Mesenchymal stem cell (in vitro differentiated cells and primary cell): ENCODE measurements around the gene TRDN.

Experiments
- DNase-seq: peaks from one replicate; pipeline ENCODE4 v3.0.0-alpha.2; 2013
- H2AFZ ChIP-seq: one replicate; pipeline ENCODE4 v1.6.1; 2013; ENCODE audit warnings: low read depth, mild to moderate bottlenecking, control low read depth, inconsistent platforms, low read length, moderate library complexity
- H2AK5ac ChIP-seq: 2 replicates; pipeline ENCODE4 v1.6.1; 2013; ENCODE audit warnings: low read length, moderate library complexity, mild to moderate bottlenecking, inconsistent platforms; ENCODE audit not compliant: severe bottlenecking
- H2BK120ac ChIP-seq: one replicate; pipeline ENCODE4 v1.6.1; 2013; ENCODE audit warnings: low read depth, mild to moderate bottlenecking, inconsistent platforms, low read length, moderate library complexity
- H2BK12ac ChIP-seq, 2 experiments: one replicate each; pipeline ENCODE4 v1.6.1; 2013; ENCODE audit warnings: inconsistent platforms in 2 of 2, low read length in 2 of 2, mild to moderate bottlenecking in 2 of 2, moderate library complexity in 2 of 2, control low read depth in 1 of 2
- H2BK15ac ChIP-seq: one replicate; pipeline ENCODE4 v1.6.1; 2013; ENCODE audit warnings: mild to moderate bottlenecking, low read depth, inconsistent platforms; ENCODE audit not compliant: poor library complexity, severe bottlenecking
- H2BK5ac ChIP-seq: 2 replicates; pipeline ENCODE4 v1.6.1; 2013; ENCODE audit warnings: low read depth, mild to moderate bottlenecking, low read length, control low read depth, inconsistent platforms; ENCODE audit not compliant: poor library complexity, severe bottlenecking
- H3K14ac ChIP-seq, 2 experiments: one replicate each; pipeline ENCODE4 v1.6.1; 2013; ENCODE audit warnings: inconsistent platforms in 2 of 2, low read length in 2 of 2, control low read depth in 1 of 2, mild to moderate bottlenecking in 1 of 2, moderate library complexity in 1 of 2
- H3K18ac ChIP-seq, 2 experiments: one replicate each; pipeline ENCODE4 v1.6.1; 2013; ENCODE audit warnings: inconsistent platforms in 2 of 2, low read length in 2 of 2, control low read depth in 1 of 2, low read depth in 1 of 2, mild to moderate bottlenecking in 1 of 2
- H3K23ac ChIP-seq, 2 experiments: one replicate each; pipeline ENCODE4 v1.6.1; 2013; ENCODE audit warnings: inconsistent platforms in 2 of 2, low read length in 2 of 2, mild to moderate bottlenecking in 2 of 2, moderate library complexity in 2 of 2, control low read depth in 1 of 2
- H3K27ac ChIP-seq: 2 replicates; pipeline ENCODE4 v1.5.1; 2013; ENCODE audit warnings: mild to moderate bottlenecking, moderate library complexity, low read length, control low read depth, inconsistent platforms; ENCODE audit not compliant: poor library complexity, severe bottlenecking
- H3K27me3 ChIP-seq, 2 experiments: 2 replicates each; pipeline versions ENCODE4 v1.6.1 to v1.7.0; 2013; ENCODE audit warnings: low read length in 2 of 2, mild to moderate bottlenecking in 2 of 2, moderate library complexity in 2 of 2, control low read depth in 1 of 2, inconsistent platforms in 1 of 2; ENCODE audit not compliant: control insufficient read depth in 1 of 2, insufficient read depth in 1 of 2
- H3K36me3 ChIP-seq, 2 experiments: 2 replicates each; pipeline versions ENCODE4 v1.6.1 to v1.7.0; 2013; ENCODE audit warnings: low read length in 2 of 2, control low read depth in 1 of 2, inconsistent platforms in 1 of 2, low read depth in 1 of 2, mild to moderate bottlenecking in 1 of 2; ENCODE audit not compliant: insufficient read depth in 2 of 2, control insufficient read depth in 1 of 2
- H3K4ac ChIP-seq, 2 experiments: one replicate each; pipeline ENCODE4 v1.6.1; 2013; ENCODE audit warnings: inconsistent platforms in 2 of 2, low read length in 2 of 2, mild to moderate bottlenecking in 2 of 2, moderate library complexity in 2 of 2, control low read depth in 1 of 2, low read depth in 1 of 2
- H3K4me1 ChIP-seq: 2 replicates; pipeline ENCODE4 v1.6.1; 2013; ENCODE audit warnings: low read depth, low read length, control low read depth; ENCODE audit not compliant: control insufficient read depth, insufficient read depth
- H3K4me2 ChIP-seq: 2 replicates; pipeline ENCODE4 v1.6.1; 2013; ENCODE audit warnings: low read length, mild to moderate bottlenecking, inconsistent platforms; ENCODE audit not compliant: poor library complexity, severe bottlenecking
- H3K4me3 ChIP-seq, 2 experiments: 2 replicates each; pipeline versions ENCODE4 v1.5.1 to v1.7.0; 2013; ENCODE audit warnings: low read length in 2 of 2, mild to moderate bottlenecking in 2 of 2, control low read depth in 1 of 2, low read depth in 1 of 2; ENCODE audit not compliant: insufficient read depth in 1 of 2
- H3K79me1 ChIP-seq: replicated peaks from 2 replicates; pipeline ENCODE4 v1.6.1; 2013; ENCODE audit warnings: mild to moderate bottlenecking, control low read depth, low read length, inconsistent platforms; ENCODE audit not compliant: poor library complexity, severe bottlenecking
- H3K9ac ChIP-seq: 2 replicates; pipeline ENCODE4 v1.7.0; 2013; ENCODE audit warnings: mild to moderate bottlenecking, low read length, moderate library complexity
- H3K9me3 ChIP-seq: 2 replicates; pipeline ENCODE4 v1.7.0; 2013; ENCODE audit warnings: mild to moderate bottlenecking, low read length; ENCODE audit not compliant: control insufficient read depth
- H4K8ac ChIP-seq: one replicate; pipeline ENCODE4 v1.6.1; 2013; ENCODE audit warnings: inconsistent platforms, mild to moderate bottlenecking, low read length, moderate library complexity
- H4K91ac ChIP-seq: one replicate; pipeline ENCODE4 v1.6.1; 2013; ENCODE audit warnings: mild to moderate bottlenecking, low read length, inconsistent platforms
- WGBS: methylation state at CpG from one replicate; pipeline ENCODE4 v1.1.7; 2013; ENCODE audit warnings: mixed read lengths; 5-methylcytosine and 5-hydroxymethylcytosine counted together

Gene TRDN

DNA sequence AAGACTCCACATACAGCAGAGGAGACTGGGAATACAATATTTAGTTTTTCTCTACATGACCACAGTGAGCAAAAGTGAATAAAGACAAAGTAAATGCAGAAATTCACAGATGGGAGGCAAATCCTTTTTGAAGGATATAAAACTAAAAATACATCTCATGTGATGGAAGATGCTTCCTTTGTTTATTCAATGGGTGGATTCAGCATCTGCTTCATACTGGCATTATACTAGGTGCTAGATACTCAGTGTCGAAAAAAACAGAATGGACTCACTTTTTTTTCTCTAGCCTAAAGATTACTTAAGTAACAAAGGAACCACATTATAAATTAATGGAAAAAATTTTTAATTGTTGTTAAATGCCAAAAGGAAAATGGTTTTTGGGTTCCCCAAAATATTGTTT lies 216.2 kb downstream of the TRDN start:
- no peak overlapping the region for H4K8ac ChIP-seq
- H2BK15ac ChIP-seq = no peak overlapping the region
- H3K4me1 ChIP-seq = no peaks in the 10 kb centered on the region
- DNase-seq = no peak
- H3K18ac ChIP-seq = no peak overlapping the region
- no peak overlapping the region for H3K9ac ChIP-seq
- H4K91ac ChIP-seq = no peak overlapping the region
- no peak overlapping the region for H3K27ac ChIP-seq
- no peak overlapping the region for H2AFZ ChIP-seq
- no peak overlapping the region for H2AK5ac ChIP-seq
- no CpG with 5 or more reads among the region's 1 CpG for WGBS
- H2BK5ac ChIP-seq = no peak overlapping the region
- H3K23ac ChIP-seq = no peak overlapping the region
- no peaks in the 10 kb centered on the region for H3K9me3 ChIP-seq
- no peaks in the 10 kb centered on the region for H3K36me3 ChIP-seq
- no peak overlapping the region for H3K14ac ChIP-seq
- H3K4me3 ChIP-seq = no peak overlapping the region
- H2BK12ac ChIP-seq = no peak overlapping the region
- H3K27me3 ChIP-seq = peaks cover 0 to 11% of the 10 kb centered on the region in 2 experiments
- no peaks in the 10 kb centered on the region for H3K79me1 ChIP-seq
- no peak overlapping the region for H3K4ac ChIP-seq
- H2BK120ac ChIP-seq = no peak overlapping the region
- no peak overlapping the region for H3K4me2 ChIP-seq

DNA sequence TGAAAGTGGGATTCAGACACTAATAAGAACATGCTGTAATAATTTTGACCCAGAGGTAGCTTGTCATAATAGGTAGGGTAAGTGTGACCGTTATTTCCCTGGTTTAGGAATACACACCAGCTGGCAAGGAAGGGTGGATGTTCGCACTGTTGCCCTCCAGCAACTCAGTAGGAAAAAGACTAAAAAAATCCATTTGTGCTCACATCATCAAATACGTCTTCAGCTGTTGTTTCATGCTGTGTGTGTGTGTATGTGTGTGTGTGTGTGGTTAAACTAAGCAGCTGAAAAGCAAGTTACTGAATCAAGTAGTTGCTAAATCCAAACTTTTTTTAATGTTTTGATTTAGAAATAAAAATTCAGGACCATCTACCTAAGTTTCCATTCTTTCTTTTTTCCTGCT lies 218.7 kb downstream of the TRDN start:
- Histone ChIP-seq H2BK5ac (no peak overlapping the region), H3K4me2 (no peak overlapping the region), H3K14ac (no peak overlapping the region), H4K8ac (no peak overlapping the region), H3K18ac (no peak overlapping the region), H2BK15ac (no peak overlapping the region), H2AFZ (no peak overlapping the region), H3K36me3 (no peaks in the 10 kb centered on the region), H2AK5ac (no peak overlapping the region), H2BK120ac (no peak overlapping the region), H4K91ac (no peak overlapping the region), H2BK12ac (no peak overlapping the region), H3K4me1 (no peaks in the 10 kb centered on the region), H3K23ac (no peak overlapping the region), H3K9ac (no peak overlapping the region), H3K4me3 (no peak overlapping the region), H3K79me1 (no peaks in the 10 kb centered on the region), H3K9me3 (no peaks in the 10 kb centered on the region), H3K4ac (no peak overlapping the region), H3K27me3 (peaks cover 0 to 11% of the 10 kb centered on the region in 2 experiments), H3K27ac (no peak overlapping the region)
- no peak for DNase-seq
- 83% methylated on average over 2 of the region's 3 CpGs for WGBS

DNA sequence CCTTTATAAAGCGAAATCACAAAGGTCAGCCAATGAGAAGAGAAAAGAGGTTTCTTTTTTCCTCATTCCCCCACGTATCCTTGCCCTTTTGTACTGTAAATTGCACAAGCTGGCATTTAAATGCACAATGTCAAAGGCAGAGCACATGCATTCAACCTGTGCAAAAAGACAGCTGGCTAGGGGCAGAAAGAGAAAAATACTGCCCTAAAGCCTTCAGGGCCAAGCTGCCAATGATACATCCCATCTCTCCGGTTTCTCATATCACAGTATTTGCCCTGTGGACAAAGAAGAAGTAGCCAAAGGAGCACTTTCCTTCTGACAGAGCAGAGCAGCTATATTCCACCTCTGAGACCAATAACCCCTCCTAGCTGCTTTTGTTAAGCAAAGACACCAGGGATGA lies 219.2 kb downstream of the TRDN start:
- Histone ChIP-seq H2AK5ac (no peak overlapping the region), H2BK120ac (no peak overlapping the region), H2BK5ac (no peak overlapping the region), H3K9ac (no peak overlapping the region), H2BK15ac (no peak overlapping the region), H4K91ac (no peak overlapping the region), H3K14ac (no peak overlapping the region), H3K4me1 (no peaks in the 10 kb centered on the region), H3K23ac (no peak overlapping the region), H3K36me3 (no peaks in the 10 kb centered on the region), H3K4me2 (no peak overlapping the region), H4K8ac (no peak overlapping the region), H2BK12ac (no peak overlapping the region), H3K4ac (no peak overlapping the region), H3K9me3 (no peaks in the 10 kb centered on the region), H3K4me3 (no peak overlapping the region), H3K27ac (no peak overlapping the region), H3K79me1 (no peaks in the 10 kb centered on the region), H3K27me3 (peaks cover 0 to 11% of the 10 kb centered on the region in 2 experiments), H3K18ac (no peak overlapping the region), H2AFZ (no peak overlapping the region)
- no peak for DNase-seq
- WGBS = 97% methylated on average over 3 of the region's 3 CpGs

DNA sequence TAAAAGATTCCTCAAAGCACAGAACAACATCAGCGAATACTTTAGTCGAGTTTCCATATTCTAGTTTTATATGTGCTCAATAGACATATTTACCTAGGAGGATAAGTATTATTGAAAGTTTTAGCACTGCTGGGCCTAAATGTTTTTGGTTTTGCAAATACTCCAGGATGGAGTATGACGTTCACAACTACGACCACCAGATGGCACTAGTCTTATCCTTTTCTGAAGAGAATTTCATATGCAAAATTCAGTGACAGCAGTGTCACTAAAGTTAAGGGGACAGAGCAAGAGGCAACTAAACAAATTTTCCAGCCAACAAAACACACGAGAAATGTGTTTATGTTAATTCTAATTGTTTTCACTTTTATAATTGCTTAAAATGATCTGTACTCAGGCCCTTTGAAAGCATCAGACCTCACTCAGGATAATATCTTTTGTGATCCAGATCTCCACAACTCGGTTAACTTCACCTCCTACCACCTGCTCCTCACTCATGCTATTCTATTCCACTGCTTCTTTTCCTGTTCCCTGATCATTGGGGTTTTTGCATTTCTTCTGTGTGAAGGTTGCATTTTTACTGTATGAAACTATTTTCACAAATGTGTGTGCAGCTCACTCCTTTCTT lies 220.8 kb downstream of the TRDN start:
- Histone ChIP-seq H2BK15ac (no peak overlapping the region), H3K27me3 (peaks cover 0 to 11% of the 10 kb centered on the region in 2 experiments), H2AK5ac (no peak overlapping the region), H2AFZ (no peak overlapping the region), H2BK12ac (no peak overlapping the region), H4K8ac (no peak overlapping the region), H3K79me1 (no peaks in the 10 kb centered on the region), H2BK5ac (no peak overlapping the region), H3K9ac (no peak overlapping the region), H3K4me1 (no peaks in the 10 kb centered on the region), H3K4me2 (no peak overlapping the region), H3K27ac (no peak overlapping the region), H3K23ac (no peak overlapping the region), H3K18ac (no peak overlapping the region), H3K4me3 (no peak overlapping the region), H2BK120ac (no peak overlapping the region), H3K4ac (no peak overlapping the region), H3K9me3 (no peaks in the 10 kb centered on the region), H3K14ac (no peak overlapping the region), H3K36me3 (no peaks in the 10 kb centered on the region), H4K91ac (no peak overlapping the region)
- 19% methylated on average over 3 of the region's 6 CpGs for WGBS
- peak; percentile 63 for DNase-seq
